HEK293 (cell line): Measurements from ENCODE around the gene AGMAT.

ENCODE experiments used
- CTCF ChIA-PET: fragments of 350-600 bp; formaldehyde crosslinking; extraction: SDS; loops from one replicate; lab custom pipeline; 2021; ENCODE audit warnings: antibody characterized with exemption; lab: Yijun Ruan, JAX
- POLR2A ChIA-PET: fragments of 300-600 bp; formaldehyde crosslinking; extraction: SDS; loops from one replicate; lab custom pipeline; 2020; ENCODE audit warnings: antibody characterized with exemption, inconsistent platforms; lab: Yijun Ruan, JAX
- H3K27ac ChIP-seq: fragments of 200-500 bp; sonication (Bioruptor generic); 2 replicates; pipeline ENCODE4 v1.5.1; 2014; ENCODE audit warnings: low read depth, low read length, control low read depth, inconsistent platforms; ENCODE audit errors: extremely low read depth
- H3K36me3 ChIP-seq, 2 experiments: fragments of 200-500 bp in 1 of 2; sonication (Bioruptor generic) in 1 of 2; 1 replicate in 1 of 2; 2 replicates in 1 of 2; pipeline ENCODE4 v1.5.1; 2014 to 2017; ENCODE audit warnings: inconsistent platforms in 2 of 2, low read length in 2 of 2; ENCODE audit not compliant: control insufficient read depth in 2 of 2, insufficient read depth in 1 of 2
- H3K4me1 ChIP-seq: fragments of 200-500 bp; sonication (Bioruptor generic); 2 replicates; pipeline ENCODE4 v1.5.1; 2014; ENCODE audit warnings: mild to moderate bottlenecking, low read length, inconsistent platforms; ENCODE audit not compliant: control insufficient read depth, insufficient read depth
- H3K4me3 ChIP-seq: 2 replicates; pipeline ENCODE4 v1.5.1; 2011; ENCODE audit warnings: low read depth, mild to moderate bottlenecking, control low read depth, low read length, moderate library complexity
- H3K9me3 ChIP-seq: fragments of 200-500 bp; sonication (Bioruptor generic); 2 replicates; pipeline ENCODE4 v1.5.1; 2014; ENCODE audit warnings: low read depth, low read length, inconsistent platforms; ENCODE audit not compliant: control insufficient read depth, insufficient read depth
- BCL11A ChIP-seq: fragments of 450-650 bp; formaldehyde crosslinking; IDR thresholded peaks from 2 replicates; pipeline ENCODE4 v1.5.1; 2016; ENCODE audit warnings: low read depth, missing biosample characterization, missing genetic modification characterization
- BCL11B ChIP-seq: fragments of 450-650 bp; formaldehyde crosslinking; IDR thresholded peaks from 2 replicates; pipeline ENCODE4 v1.5.1; 2016; ENCODE audit warnings: low read depth, missing biosample characterization, missing genetic modification characterization
- ZNF274 ChIP-seq, 2 experiments: fragments of 200-500 bp in 1 of 2; fragments of 450-650 bp in 1 of 2; sonication (Bioruptor generic) in 1 of 2; formaldehyde crosslinking in 1 of 2; IDR thresholded peaks; 2 replicates each; pipeline versions ENCODE4 v1.5.1 to v1.6.1; 2014 to 2016; ENCODE audit warnings: borderline replicate concordance in 1 of 2, inconsistent platforms in 1 of 2, low read length in 1 of 2, missing biosample characterization in 1 of 2, missing genetic modification characterization in 1 of 2
- ZNF366 ChIP-seq: fragments of 450-650 bp; formaldehyde crosslinking; conservative IDR thresholded peaks from 2 replicates; pipeline ENCODE4 v1.5.1; 2016; ENCODE audit warnings: missing biosample characterization, missing genetic modification characterization
- ZNF391 ChIP-seq: fragments of 450-650 bp; formaldehyde crosslinking; IDR thresholded peaks from 2 replicates; pipeline ENCODE4 v1.5.1; 2016; ENCODE audit warnings: low read depth, missing biosample characterization, missing genetic modification characterization, borderline replicate concordance
- ZNF394 ChIP-seq: fragments of 450-650 bp; formaldehyde crosslinking; IDR thresholded peaks from 2 replicates; pipeline ENCODE4 v1.5.1; 2016; ENCODE audit warnings: missing biosample characterization, missing genetic modification characterization, mild to moderate bottlenecking, moderate library complexity, borderline replicate concordance
- ZNF558 ChIP-seq: fragments of 450-650 bp; formaldehyde crosslinking; IDR thresholded peaks from 2 replicates; pipeline ENCODE4 v1.5.1; 2016; ENCODE audit warnings: missing biosample characterization, missing genetic modification characterization
- ZNF571 ChIP-seq: fragments of 450-650 bp; formaldehyde crosslinking; IDR thresholded peaks from 2 replicates; pipeline ENCODE4 v1.5.0; 2017; ENCODE audit warnings: missing biosample characterization, missing genetic modification characterization
- ZNF623 ChIP-seq: fragments of 450-650 bp; formaldehyde crosslinking; IDR thresholded peaks from 2 replicates; pipeline ENCODE4 v1.5.1; 2016; ENCODE audit warnings: missing biosample characterization, missing genetic modification characterization
- ZNF626 ChIP-seq: fragments of 450-650 bp; sonication (Bioruptor Pico); formaldehyde crosslinking; IDR thresholded peaks from 2 replicates; pipeline ENCODE4 v1.5.1; 2018; ENCODE audit warnings: missing biosample characterization, missing genetic modification characterization, inconsistent platforms
- ZNF629 ChIP-seq: fragments of 450-650 bp; formaldehyde crosslinking; IDR thresholded peaks from 2 replicates; pipeline ENCODE4 v1.5.1; 2017; ENCODE audit warnings: missing biosample characterization, missing genetic modification characterization
- ZSCAN16 ChIP-seq: fragments of 450-650 bp; formaldehyde crosslinking; IDR thresholded peaks from 2 replicates; pipeline ENCODE4 v1.5.1; 2016; ENCODE audit warnings: missing biosample characterization, missing genetic modification characterization
- ZSCAN30 ChIP-seq: fragments of 450-650 bp; IDR thresholded peaks from 2 replicates; pipeline ENCODE4 v1.5.1; 2018; ENCODE audit warnings: missing biosample characterization, mild to moderate bottlenecking, missing genetic modification characterization, moderate library complexity
- TF ChIP-seq, protein P1 (sequence below): fragments of 450-650 bp; formaldehyde crosslinking; IDR thresholded peaks from 2 replicates; pipeline ENCODE4 v1.5.1; 2016; ENCODE audit warnings: missing biosample characterization, missing genetic modification characterization
- TF ChIP-seq, protein P2 (sequence below): fragments of 450-650 bp; formaldehyde crosslinking; IDR thresholded peaks from 2 replicates; pipeline ENCODE4 v1.5.1; 2016; ENCODE audit warnings: missing biosample characterization, missing genetic modification characterization, borderline replicate concordance
- TF ChIP-seq, protein P3 (sequence below): fragments of 450-650 bp; formaldehyde crosslinking; IDR thresholded peaks from 2 replicates; pipeline ENCODE4 v1.5.1; 2016; ENCODE audit warnings: missing biosample characterization, missing genetic modification characterization
- TF ChIP-seq, protein P4 (sequence below): fragments of 450-650 bp; formaldehyde crosslinking; IDR thresholded peaks from 2 replicates; pipeline ENCODE4 v1.5.1; 2017; ENCODE audit warnings: missing biosample characterization, mild to moderate bottlenecking, missing genetic modification characterization, moderate library complexity
- TF ChIP-seq, protein P5 (sequence below): fragments of 450-650 bp; IDR thresholded peaks from 2 replicates; pipeline ENCODE4 v1.5.1; 2018; ENCODE audit warnings: missing biosample characterization, mild to moderate bottlenecking, missing genetic modification characterization

The AGMAT gene

DNA sequence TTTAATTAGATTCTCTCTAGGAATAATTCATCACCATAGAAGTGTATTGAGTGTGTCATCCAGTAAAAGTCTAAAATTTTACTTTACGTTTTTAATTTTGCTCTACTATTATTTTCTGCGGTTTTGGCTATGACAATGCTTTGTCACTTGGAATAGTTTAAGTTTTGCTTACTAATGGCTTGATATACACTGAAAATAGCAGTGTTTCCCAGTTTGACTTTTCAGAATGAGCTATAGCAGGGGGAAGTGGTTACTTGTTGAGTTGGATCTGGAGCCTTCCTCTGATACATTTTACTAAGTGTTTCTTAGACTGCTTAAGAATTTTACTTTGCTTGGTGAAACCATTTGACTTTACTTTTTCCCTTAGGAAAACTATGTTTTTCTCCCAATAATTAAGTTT is 53.2 kb downstream of the AGMAT start:
- H3K4me3 ChIP-seq, result no peak overlapping the region
- H3K9me3 ChIP-seq, result no peaks in the 10 kb centered on the region
- H3K36me3 ChIP-seq, result peaks cover 17 to 50% of the 10 kb centered on the region in 2 experiments; a peak in 2 of 3 replicates
- CTCF ChIA-PET, result no interaction called here
- H3K27ac ChIP-seq, result no peak overlapping the region
- POLR2A ChIA-PET, result interaction anchor here (0.6 kb wide), 1 partner anchor 15 kb away, joined by 7 read pairs; no protein-coding TSS in a partner anchor
- TF ChIP-seq, protein P1, sequence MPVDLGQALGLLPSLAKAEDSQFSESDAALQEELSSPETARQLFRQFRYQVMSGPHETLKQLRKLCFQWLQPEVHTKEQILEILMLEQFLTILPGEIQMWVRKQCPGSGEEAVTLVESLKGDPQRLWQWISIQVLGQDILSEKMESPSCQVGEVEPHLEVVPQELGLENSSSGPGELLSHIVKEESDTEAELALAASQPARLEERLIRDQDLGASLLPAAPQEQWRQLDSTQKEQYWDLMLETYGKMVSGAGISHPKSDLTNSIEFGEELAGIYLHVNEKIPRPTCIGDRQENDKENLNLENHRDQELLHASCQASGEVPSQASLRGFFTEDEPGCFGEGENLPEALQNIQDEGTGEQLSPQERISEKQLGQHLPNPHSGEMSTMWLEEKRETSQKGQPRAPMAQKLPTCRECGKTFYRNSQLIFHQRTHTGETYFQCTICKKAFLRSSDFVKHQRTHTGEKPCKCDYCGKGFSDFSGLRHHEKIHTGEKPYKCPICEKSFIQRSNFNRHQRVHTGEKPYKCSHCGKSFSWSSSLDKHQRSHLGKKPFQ (tag by site-specific recombination), result no peak
- TF ChIP-seq ZNF558 (no peak), ZNF391 (no peak)
- TF ChIP-seq, protein P2, sequence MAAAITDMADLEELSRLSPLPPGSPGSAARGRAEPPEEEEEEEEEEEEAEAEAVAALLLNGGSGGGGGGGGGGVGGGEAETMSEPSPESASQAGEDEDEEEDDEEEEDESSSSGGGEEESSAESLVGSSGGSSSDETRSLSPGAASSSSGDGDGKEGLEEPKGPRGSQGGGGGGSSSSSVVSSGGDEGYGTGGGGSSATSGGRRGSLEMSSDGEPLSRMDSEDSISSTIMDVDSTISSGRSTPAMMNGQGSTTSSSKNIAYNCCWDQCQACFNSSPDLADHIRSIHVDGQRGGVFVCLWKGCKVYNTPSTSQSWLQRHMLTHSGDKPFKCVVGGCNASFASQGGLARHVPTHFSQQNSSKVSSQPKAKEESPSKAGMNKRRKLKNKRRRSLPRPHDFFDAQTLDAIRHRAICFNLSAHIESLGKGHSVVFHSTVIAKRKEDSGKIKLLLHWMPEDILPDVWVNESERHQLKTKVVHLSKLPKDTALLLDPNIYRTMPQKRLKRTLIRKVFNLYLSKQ (tag by site-specific recombination), result no peak
- TF ChIP-seq, all 188 proteins: peak for 0
- no peaks in the 10 kb centered on the region for H3K4me1 ChIP-seq

DNA sequence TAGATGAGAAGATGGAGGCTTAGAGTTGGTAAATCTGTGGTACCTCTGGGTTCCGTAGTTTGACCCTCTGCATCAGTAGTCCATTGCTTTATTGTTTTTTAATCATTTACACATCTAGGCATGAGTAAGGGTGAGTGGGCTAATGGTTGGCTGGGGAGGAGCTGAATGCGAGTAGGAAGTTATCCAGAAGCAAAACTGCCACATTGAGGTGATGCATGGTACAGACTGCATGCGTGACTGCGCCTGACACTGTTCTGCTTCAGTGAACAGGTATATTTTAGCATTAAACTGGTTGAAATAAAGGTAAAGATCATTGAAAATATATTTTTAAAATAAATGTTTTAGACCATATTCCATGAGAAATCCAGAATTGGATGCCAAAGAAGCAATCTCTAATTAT is 53.8 kb downstream of the AGMAT start:
- TF ChIP-seq ZNF394 (no peak), ZNF629 (tag by site-specific recombination) (no peak)
- TF ChIP-seq, protein P3, sequence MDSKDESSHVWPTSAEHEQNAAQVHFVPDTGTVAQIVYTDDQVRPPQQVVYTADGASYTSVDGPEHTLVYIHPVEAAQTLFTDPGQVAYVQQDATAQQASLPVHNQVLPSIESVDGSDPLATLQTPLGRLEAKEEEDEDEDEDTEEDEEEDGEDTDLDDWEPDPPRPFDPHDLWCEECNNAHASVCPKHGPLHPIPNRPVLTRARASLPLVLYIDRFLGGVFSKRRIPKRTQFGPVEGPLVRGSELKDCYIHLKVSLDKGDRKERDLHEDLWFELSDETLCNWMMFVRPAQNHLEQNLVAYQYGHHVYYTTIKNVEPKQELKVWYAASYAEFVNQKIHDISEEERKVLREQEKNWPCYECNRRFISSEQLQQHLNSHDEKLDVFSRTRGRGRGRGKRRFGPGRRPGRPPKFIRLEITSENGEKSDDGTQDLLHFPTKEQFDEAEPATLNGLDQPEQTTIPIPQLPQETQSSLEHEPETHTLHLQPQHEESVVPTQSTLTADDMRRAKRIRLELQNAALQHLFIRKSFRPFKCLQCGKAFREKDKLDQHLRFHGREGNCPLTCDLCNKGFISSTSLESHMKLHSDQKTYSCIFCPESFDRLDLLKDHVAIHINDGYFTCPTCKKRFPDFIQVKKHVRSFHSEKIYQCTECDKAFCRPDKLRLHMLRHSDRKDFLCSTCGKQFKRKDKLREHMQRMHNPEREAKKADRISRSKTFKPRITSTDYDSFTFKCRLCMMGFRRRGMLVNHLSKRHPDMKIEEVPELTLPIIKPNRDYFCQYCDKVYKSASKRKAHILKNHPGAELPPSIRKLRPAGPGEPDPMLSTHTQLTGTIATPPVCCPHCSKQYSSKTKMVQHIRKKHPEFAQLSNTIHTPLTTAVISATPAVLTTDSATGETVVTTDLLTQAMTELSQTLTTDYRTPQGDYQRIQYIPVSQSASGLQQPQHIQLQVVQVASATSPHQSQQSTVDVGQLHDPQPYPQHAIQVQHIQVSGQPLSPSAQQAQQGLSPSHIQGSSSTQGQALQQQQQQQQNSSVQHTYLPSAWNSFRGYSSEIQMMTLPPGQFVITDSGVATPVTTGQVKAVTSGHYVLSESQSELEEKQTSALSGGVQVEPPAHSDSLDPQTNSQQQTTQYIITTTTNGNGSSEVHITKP (tag by site-specific recombination), result no peak
- Histone ChIP-seq H3K9me3 (no peaks in the 10 kb centered on the region), H3K4me3 (no peak overlapping the region), H3K27ac (no peak overlapping the region), H3K4me1 (peaks cover 1% of the 10 kb centered on the region; the same call in 1 of the 2 replicates), H3K36me3 (peaks cover 10 to 43% of the 10 kb centered on the region in 2 experiments; a peak in 2 of 3 replicates)
- ChIA-PET CTCF (interaction anchor here (0.7 kb wide), 1 partner anchor 207 kb away, joined by 3 read pairs; no protein-coding TSS in a partner anchor), POLR2A (no interaction called here)

DNA sequence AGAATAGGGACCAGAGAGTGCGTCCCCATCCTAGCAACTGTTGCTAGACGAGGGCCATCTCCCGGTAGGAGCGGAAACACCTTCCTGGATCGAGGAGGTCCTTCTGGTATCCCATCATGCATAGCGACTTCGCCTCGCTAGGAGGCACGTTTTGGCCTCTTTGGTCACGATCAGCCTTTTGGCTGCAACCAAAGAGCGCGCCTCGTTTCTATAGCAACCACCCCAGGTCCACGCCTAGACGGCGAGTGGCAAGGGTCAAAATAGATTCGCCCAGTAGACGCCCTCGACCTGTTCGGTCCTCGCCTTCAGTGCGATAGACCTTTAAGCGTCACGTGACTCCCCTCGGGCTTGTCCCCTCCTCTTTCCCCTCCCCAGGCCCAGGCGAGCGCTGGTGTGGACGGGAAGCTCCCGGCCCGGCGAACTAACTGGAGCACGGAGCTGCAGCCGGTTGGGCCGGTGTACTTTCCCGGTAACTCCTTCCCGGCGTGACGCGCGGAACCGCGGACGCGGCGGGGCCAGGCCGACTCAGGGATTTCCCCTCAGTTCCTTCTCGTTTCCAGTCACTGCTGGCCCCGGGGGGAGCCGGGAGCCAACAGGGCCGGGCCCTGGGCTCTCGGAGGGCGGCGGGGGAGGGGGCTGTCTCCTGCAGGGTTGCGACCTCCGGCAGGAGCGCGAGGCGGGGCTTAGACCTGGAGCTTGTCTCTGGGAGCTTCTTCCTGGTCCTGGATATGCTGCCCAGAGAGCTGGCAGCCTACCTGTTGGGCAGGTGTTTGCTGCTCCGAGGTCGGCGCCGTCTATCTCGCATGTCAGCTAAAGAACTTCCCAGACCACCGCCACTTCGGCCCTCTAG is 58.1 kb downstream of the AGMAT start, which contains the start of gene DNAJC16:
DNAJC16 (plus strand) TSS at position 359 of the 850 bp plus-strand sequence. CDS start 2,258 bp downstream, outside the sequence.
- H3K36me3 ChIP-seq, result peaks cover 0 to 21% of the 10 kb centered on the region in 2 experiments; a peak in 1 of 3 replicates
- no peaks in the 10 kb centered on the region for H3K9me3 ChIP-seq
- peaks cover 7% of the 10 kb centered on the region for H3K4me1 ChIP-seq
- H3K27ac ChIP-seq, result peak within 1 kb of the TSS; percentile 60; the same call in 1 of the 2 replicates
- peak within 1 kb of the TSS; percentile 82 for H3K4me3 ChIP-seq
- ChIA-PET POLR2A (interaction anchor here (0.9 to 1.3 kb wide), 5 partner anchors 8 to 321 kb away, joined by 3 to 7 read pairs (median 4); partner anchors contain the start of genes DDI2 and SPEN), CTCF (interaction anchor here (0.9 kb wide), 2 partner anchors 12 to 158 kb away, joined by 3 to 4 read pairs; partner anchors contain the start of gene PLEKHM2)
- TF ChIP-seq BCL11B (tag by site-specific recombination) (no peak), ZSCAN30 (tag by site-specific recombination) (peak; percentile 76), BCL11A (tag by site-specific recombination) (peak; percentile 38; the same call in 1 of the 2 replicates), ZNF571 (tag by site-specific recombination) (no peak), ZSCAN16 (tag by site-specific recombination) (no peak), ZNF274 (IDR thresholded peaks at IDR 0.05; ENCODE audit: low read length) (no peak), ZNF274 (tag by site-specific recombination; IDR thresholded peaks at IDR 0.05; ENCODE audit: borderline replicate concordance) (no peak), ZNF626 (tag by site-specific recombination) (no peak), ZNF623 (tag by site-specific recombination) (no peak), ZNF366 (no peak)
- TF ChIP-seq, protein P4, sequence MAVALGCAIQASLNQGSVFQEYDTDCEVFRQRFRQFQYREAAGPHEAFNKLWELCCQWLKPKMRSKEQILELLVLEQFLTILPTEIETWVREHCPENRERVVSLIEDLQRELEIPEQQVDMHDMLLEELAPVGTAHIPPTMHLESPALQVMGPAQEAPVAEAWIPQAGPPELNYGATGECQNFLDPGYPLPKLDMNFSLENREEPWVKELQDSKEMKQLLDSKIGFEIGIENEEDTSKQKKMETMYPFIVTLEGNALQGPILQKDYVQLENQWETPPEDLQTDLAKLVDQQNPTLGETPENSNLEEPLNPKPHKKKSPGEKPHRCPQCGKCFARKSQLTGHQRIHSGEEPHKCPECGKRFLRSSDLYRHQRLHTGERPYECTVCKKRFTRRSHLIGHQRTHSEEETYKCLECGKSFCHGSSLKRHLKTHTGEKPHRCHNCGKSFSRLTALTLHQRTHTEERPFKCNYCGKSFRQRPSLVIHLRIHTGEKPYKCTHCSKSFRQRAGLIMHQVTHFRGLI (tag by site-specific recombination), result peak; percentile 76; the same call in 1 of the 2 replicates
- TF ChIP-seq, protein P5, sequence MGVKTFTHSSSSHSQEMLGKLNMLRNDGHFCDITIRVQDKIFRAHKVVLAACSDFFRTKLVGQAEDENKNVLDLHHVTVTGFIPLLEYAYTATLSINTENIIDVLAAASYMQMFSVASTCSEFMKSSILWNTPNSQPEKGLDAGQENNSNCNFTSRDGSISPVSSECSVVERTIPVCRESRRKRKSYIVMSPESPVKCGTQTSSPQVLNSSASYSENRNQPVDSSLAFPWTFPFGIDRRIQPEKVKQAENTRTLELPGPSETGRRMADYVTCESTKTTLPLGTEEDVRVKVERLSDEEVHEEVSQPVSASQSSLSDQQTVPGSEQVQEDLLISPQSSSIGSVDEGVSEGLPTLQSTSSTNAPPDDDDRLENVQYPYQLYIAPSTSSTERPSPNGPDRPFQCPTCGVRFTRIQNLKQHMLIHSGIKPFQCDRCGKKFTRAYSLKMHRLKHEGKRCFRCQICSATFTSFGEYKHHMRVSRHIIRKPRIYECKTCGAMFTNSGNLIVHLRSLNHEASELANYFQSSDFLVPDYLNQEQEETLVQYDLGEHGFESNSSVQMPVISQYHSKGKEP (tag by site-specific recombination), result peak; percentile 43; the same call in 1 of the 2 replicates
